ENCODE measurements around the gene SRBD1.

SRBD1 gene

DNA sequence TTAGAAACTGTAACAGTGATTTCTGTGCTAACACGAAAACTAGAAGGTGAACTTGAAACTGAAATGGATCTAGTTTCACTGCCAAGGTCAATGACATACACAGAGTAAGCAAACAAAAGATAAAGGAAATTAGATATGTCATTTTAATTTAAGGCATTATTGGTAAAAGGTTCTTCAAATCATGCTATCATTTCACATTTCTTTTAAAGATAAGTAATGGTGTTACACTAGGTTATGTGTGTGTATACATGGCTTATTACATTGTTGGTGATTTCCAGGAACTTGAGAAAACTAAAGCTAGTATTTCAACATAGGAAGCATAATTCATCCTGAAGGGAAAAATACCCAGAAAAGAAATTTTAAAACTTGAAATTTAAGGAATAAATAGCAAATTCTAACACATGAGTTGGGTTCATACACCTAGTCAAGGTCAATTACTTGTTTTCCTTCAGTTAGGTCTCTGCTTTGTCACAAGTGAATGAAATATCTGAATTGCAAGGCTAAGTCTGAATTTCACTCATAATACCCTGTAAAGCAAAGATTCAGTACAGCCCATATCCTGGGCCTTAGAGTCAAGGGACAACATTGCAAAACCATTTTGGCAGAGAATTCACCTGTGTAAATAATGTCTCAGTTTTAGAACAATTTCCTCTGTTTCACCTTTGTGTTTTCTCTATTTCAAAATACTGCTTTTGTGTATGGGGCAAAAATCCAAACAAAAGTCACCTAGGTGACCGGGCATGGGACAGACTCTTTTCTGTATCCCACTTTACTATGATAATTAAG, 141.6 kb downstream of the SRBD1 start:
- DNase-seq (ENCODE audit: low spot score): no peak

- no peak for DNase-seq (ENCODE audit: low spot score)
Measured at GRCh38 chr2:45468279-45468678, 142.8 kb downstream of the SRBD1 start.

- DNase-seq (ENCODE audit: low spot score): no peak
Measured at GRCh38 chr2:45466053-45466452, 145.0 kb downstream of the SRBD1 start.

GRCh38 chr2:45460825-45461224, 150.2 kb downstream of the SRBD1 start:
- DNase-seq (ENCODE audit: low spot score): no peak

GRCh38 chr2:45459860-45460259, 151.2 kb downstream of the SRBD1 start:
- no peak for DNase-seq (ENCODE audit: low spot score)

- no peak for DNase-seq (ENCODE audit: low spot score)
Measured at GRCh38 chr2:45458909-45459563, 152.0 kb downstream of the SRBD1 start.

DNA sequence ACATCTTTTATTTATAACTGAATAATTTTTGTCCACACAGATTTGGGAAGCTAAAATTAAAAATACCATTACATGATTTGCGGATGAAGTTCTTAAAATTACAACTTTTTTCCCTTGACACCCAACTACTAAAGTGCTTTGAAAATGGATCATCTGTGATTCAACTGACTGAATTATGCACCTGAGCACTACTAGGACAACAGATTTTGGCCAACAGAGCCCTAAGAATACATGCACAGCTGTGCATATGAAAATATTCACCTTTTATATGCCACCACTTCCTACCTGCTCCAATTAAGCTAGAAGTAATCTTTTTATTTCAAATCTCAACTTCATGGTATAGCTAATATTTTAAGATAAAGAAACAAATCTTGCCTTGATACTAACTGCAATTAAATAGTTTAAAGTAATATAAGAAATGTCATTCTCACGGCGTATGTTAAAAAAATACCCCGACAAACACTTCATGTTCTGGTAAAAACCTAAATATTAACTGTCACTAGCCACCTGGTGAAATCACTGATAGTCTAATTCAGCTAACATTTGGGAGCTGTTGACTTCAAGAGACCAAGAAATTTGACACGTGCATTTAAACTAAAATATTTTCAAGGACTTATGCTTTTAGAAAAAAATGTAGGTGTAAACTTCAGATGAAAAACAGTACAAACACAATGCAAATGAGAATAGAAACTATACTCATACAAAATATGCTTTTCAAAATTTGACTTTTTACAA, 153.7 kb downstream of the SRBD1 start:
- no peak for DNase-seq (ENCODE audit: low spot score)

DNA sequence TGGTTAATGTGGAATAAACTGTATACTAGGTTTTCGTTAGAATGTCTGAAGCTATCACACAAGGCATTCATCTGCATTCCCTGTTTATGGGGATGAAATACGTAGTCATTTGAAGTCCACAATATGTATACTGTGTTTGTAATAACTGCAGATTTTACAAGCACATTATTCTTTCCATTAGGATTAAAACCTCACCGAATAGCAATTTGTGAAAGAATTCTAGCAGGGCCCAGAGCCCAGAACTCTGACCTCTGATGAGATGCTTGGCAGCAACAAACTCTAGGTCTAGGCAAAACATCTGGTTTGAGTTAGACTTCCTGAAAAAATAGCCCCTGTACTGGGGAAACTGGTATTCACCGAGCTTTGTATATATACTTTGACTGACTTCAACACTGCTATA, 158.2 kb downstream of the SRBD1 start:
- no peak for DNase-seq (ENCODE audit: low spot score)

DNA sequence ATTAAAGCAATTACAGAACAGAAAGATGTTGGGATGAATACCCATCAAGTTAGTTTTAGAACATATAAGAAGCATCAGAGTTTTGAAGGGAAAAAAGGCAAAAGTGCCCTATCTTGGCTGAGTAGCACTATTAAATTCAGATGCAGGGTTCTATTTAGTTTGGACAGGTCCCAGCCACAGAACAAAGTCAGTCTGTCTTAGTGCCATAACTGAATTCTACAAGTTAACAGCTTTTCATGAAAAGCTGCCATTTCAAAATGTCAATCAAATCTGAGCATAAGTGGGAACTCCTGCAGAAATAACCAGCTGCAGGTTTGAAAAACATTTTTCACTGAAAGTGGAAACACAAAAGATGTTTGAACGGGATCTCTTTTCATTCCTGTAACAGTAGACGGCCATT, 160.4 kb downstream of the SRBD1 start:
- DNase-seq (ENCODE audit: low spot score): no peak

DNA sequence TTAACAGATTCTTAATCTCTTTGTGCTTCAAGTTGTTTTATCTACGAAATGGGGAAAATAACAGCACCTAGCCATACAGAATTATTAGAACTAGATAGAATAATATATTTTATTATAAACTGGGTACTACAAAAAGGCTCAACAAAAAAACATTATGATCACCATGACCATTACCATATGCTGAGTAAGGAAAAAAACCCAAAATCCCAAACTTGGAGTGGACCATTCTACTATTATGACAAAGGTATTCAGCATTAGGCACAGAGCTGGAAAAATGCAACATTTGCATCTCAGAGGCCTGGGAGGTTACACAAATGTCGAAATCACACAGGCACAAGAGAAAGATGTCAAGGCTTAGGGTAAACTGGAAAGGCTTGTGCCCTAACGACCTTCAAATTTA, 162.8 kb downstream of the SRBD1 start:
- DNase-seq (ENCODE audit: low spot score): no peak

- DNase-seq (ENCODE audit: low spot score): no peak
Measured at GRCh38 chr2:45446016-45446415, 165.1 kb downstream of the SRBD1 start.

GRCh38 chr2:45445037-45445436, 166.0 kb downstream of the SRBD1 start:
- no peak for DNase-seq (ENCODE audit: low spot score)

DNA sequence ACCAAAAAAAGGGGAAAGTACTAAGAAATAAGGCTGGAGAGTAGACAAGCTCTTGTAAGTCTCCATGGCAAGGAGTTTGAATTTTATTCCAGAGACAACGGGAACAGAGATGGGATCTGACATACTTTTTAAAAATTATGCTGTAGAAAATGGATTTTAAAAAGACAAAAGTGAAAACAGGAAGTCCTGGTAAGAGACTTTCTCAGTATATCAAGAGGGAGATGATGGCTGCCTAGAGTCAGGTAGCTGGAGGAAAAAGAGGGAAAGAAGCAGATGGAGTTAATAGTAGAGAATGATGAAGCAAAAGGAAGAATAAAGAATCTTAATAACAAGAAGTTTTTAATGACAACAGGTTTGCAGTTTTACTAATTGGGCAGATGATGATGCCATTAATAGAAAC, 168.1 kb downstream of the SRBD1 start:
- no peak for DNase-seq (ENCODE audit: low spot score)

- no peak for DNase-seq (ENCODE audit: low spot score)
Measured at GRCh38 chr2:45442026-45442425, 169.0 kb downstream of the SRBD1 start.

DNA sequence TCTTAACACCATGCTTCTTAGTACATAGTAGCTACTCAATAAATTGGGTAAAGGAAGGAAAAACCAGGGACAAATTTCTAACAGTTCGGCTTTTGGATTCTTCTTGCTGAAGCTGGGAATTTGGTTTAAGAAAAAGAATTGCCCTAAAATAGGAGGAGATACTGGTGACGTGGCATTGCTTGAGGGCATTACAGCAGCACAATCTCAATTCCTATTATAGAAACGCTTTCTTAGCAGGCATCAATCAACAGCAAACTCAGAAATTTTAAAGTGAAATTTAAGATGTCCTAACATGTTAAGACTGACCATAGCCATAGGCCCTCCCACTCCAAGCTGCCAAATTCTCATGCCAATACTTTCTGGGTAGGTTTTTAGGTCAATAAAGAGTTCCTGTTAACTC, 169.5 kb downstream of the SRBD1 start:
- DNase-seq (ENCODE audit: low spot score): no peak

DNA sequence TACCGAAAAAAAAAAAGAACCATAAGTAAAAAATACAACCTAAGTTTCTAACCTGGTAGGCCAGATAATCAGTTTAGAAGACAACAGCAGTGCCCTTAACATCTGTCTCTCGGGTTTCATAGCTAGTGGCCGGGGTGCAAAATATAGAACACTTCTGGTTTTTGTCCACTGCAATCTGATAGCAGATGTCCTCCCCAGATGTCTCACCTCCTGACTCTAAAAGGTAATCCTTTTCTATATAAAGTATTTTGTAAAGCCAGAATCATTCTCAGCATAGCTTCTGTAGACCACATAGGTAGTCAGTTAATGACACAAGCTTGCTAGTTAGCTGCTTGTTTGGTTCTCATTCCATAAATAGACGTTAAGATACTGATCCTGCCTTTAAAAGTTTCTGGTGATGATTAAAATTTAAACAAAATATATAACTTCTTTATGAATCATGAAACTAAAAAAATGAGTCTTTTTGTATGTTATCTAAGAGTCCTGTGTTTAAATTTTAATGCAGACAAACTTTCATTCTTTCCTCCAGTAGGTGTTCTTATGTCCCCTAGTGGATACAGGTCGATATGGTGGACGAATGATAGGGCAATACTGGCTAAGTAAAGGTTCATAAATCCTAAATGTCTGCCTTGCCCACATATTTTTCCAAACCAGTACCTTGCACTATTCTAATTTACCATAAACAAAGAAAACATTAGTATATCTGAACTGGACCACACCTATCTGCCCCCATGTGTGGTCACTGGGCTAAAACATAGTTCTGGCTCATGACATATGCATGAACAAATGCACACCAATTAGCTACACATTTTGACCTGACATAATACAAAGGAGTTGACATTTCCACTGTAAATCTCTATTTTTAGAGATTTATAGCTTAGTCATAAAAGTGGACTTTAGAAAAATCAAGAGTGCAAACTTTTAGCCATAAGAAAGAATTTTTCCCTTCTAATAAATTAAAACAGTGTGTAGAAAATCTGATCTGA, 171.0 kb downstream of the SRBD1 start:
- DNase-seq (ENCODE audit: low spot score): no peak

GRCh38 chr2:45438872-45439665, 172.0 kb downstream of the SRBD1 start:
- DNase-seq (ENCODE audit: low spot score): no peak

GRCh38 chr2:45436456-45436855, 174.6 kb downstream of the SRBD1 start:
- DNase-seq (ENCODE audit: low spot score): no peak

- no peak for DNase-seq (ENCODE audit: low spot score)
Measured at GRCh38 chr2:45435316-45435715, 175.8 kb downstream of the SRBD1 start.

- no peak for DNase-seq (ENCODE audit: low spot score)
Measured at GRCh38 chr2:45433363-45433762, 177.7 kb downstream of the SRBD1 start.

GRCh38 chr2:45432406-45432805, 178.7 kb downstream of the SRBD1 start:
- DNase-seq (ENCODE audit: low spot score): no peak
